Endothelial cell of umbilical vein (primary cell): ENCODE results near the gene RIC8B. TPM values are rescaled to one million over a fixed set of nuclear protein-coding genes. Genes with fewer than 3 reads are reported as not detected.

ENCODE experiments used
- BruUV-seq: library from RNA; stranded (reverse); fragments of 400-500 nt; replicated peaks from 2 replicates; lab custom pipeline; 2021; lab: Mats Ljungman, UMichigan
- CTCF ChIA-PET: fragments of 300-600, 350-600 bp; sonication (Branson Sonifier 250); formaldehyde crosslinking; loops from one replicate; lab custom pipeline; 2021; ENCODE audit warnings: antibody characterized with exemption, inconsistent platforms; lab: Charles Lee
- POLR2A ChIA-PET: fragments of 300-600, 350-600 bp; sonication (Branson Sonifier 250); formaldehyde crosslinking; loops from one replicate; lab custom pipeline; 2021; ENCODE audit warnings: antibody characterized with exemption, inconsistent platforms; lab: Charles Lee
- DNase-seq: peaks from one replicate; pipeline ENCODE4 v3.0.0-alpha.2; 2011; ENCODE audit warnings: low read depth, low spot score
- FAIRE-seq: peaks from 2 replicates; lab custom pipeline; 2011; peaks lifted over from hg19 to GRCh38; lab: Jason Lieb, UNC
- H2AFZ ChIP-seq: 2 replicates; pipeline ENCODE4 v1.6.0; 2012; ENCODE audit warnings: low read depth, low read length, control low read depth, inconsistent platforms
- H3K27ac ChIP-seq: 2 replicates; pipeline ENCODE4 v1.5.1; 2011; ENCODE audit warnings: low read depth, mild to moderate bottlenecking, control low read depth, low read length, moderate library complexity; ENCODE audit not compliant: insufficient read depth
- H3K27me3 ChIP-seq, 2 experiments: 2 replicates each; pipeline versions ENCODE4 v1.6.0 to v1.6.1; 2011; ENCODE audit warnings: low read length in 2 of 2, mixed read lengths in 1 of 2; ENCODE audit not compliant: control insufficient read depth in 2 of 2, insufficient read depth in 2 of 2
- H3K36me3 ChIP-seq, 2 experiments: 2 replicates in 1 of 2; 3 replicates in 1 of 2; pipeline ENCODE4 v1.5.1; 2011; ENCODE audit warnings: low read length in 2 of 2, mild to moderate bottlenecking in 1 of 2, moderate library complexity in 1 of 2; ENCODE audit not compliant: control insufficient read depth in 2 of 2, insufficient read depth in 2 of 2; ENCODE audit errors: extremely low read depth in 1 of 2
- H3K4me1 ChIP-seq: 3 replicates; pipeline ENCODE4 v1.5.1; 2011; ENCODE audit warnings: mild to moderate bottlenecking, low read length; ENCODE audit not compliant: control insufficient read depth, insufficient read depth; ENCODE audit errors: extremely low read depth
- H3K4me2 ChIP-seq: 2 replicates; pipeline ENCODE4 v1.6.1; 2011; ENCODE audit warnings: low read length, control low read depth, mixed read lengths; ENCODE audit not compliant: insufficient read depth
- H3K4me3 ChIP-seq, 3 experiments: fragments of 200-600 bp in 1 of 3; sonication (generic), shearing (Covaris generic) in 1 of 3; replicated peaks in 1 of 3; 2 replicates each; pipeline ENCODE4 v1.5.1; 2011 to 2016; ENCODE audit warnings: control low read depth in 3 of 3, low read length in 3 of 3, mild to moderate bottlenecking in 2 of 3, inconsistent platforms in 1 of 3, low read depth in 1 of 3, moderate library complexity in 1 of 3; ENCODE audit not compliant: insufficient read depth in 1 of 3
- H3K79me2 ChIP-seq: 2 replicates; pipeline ENCODE4 v1.6.0; 2012; ENCODE audit warnings: low read length, inconsistent platforms; ENCODE audit not compliant: control insufficient read depth, insufficient read depth
- H3K9ac ChIP-seq: replicated peaks from 2 replicates; pipeline ENCODE3; 2011; ENCODE audit warnings: low read length, control low read depth; ENCODE audit not compliant: insufficient read depth; ENCODE audit errors: extremely low read depth
- H3K9me1 ChIP-seq: replicated peaks from 3 replicates; pipeline ENCODE4 v1.6.0; 2011; ENCODE audit warnings: mild to moderate bottlenecking, low read length; ENCODE audit not compliant: control insufficient read depth, insufficient read depth; ENCODE audit errors: extremely low read depth
- H3K9me3 ChIP-seq: replicated peaks from 2 replicates; pipeline ENCODE4 v1.5.1; 2012; ENCODE audit warnings: low read length, inconsistent platforms; ENCODE audit not compliant: control insufficient read depth, insufficient read depth
- H4K20me1 ChIP-seq: replicated peaks from 2 replicates; pipeline ENCODE3; 2011; ENCODE audit warnings: mild to moderate bottlenecking, low read length; ENCODE audit not compliant: control insufficient read depth, insufficient read depth; ENCODE audit errors: extremely low read depth
- EZH2 ChIP-seq: IDR thresholded peaks from 2 replicates; pipeline ENCODE4 v1.6.1; 2012; ENCODE audit warnings: borderline replicate concordance, low read depth, mild to moderate bottlenecking, moderate library complexity, low read length, inconsistent platforms; ENCODE audit not compliant: severe bottlenecking
- FOS ChIP-seq: IDR thresholded peaks from 2 replicates; pipeline ENCODE4 v1.6.1; 2011; ENCODE audit warnings: mild to moderate bottlenecking, low read length, moderate library complexity, borderline replicate concordance; ENCODE audit not compliant: insufficient read depth
- GATA2 ChIP-seq: IDR thresholded peaks from 2 replicates; pipeline ENCODE4 v1.7.0; 2011; ENCODE audit warnings: low read depth, mild to moderate bottlenecking, moderate library complexity, mixed read lengths, low read length; ENCODE audit not compliant: insufficient read length, insufficient read depth
- JUN ChIP-seq: IDR thresholded peaks from 2 replicates; pipeline ENCODE4 v1.6.1; 2011; ENCODE audit warnings: borderline replicate concordance, low read depth; ENCODE audit not compliant: insufficient read length, insufficient read depth
- MYC ChIP-seq: IDR thresholded peaks from one replicate; pipeline ENCODE4 v1.6.1; 2011; ENCODE audit warnings: mild to moderate bottlenecking, low read depth, low read length
- POLR2A ChIP-seq: IDR thresholded peaks from 2 replicates; pipeline ENCODE4 v1.6.1; 2012; ENCODE audit warnings: low read depth, mild to moderate bottlenecking, control low read depth, low read length
- POLR2AphosphoS5 ChIP-seq: IDR thresholded peaks from 2 replicates; pipeline ENCODE4 v1.6.1; 2012; ENCODE audit warnings: low read depth, mild to moderate bottlenecking, control low read depth, low read length, moderate library complexity; ENCODE audit not compliant: insufficient read depth
- dilution Hi-C: fragments of 300-500 bp; cut with MboI; formaldehyde crosslinking; loops from one replicate; pipeline ENCODE4 v1.15.0; 2019; ENCODE audit warnings: low sequenced_read_pairs; ENCODE audit not compliant: extremely low pct_ligation_motif_present
- intact Hi-C: fragments of 100-400 bp; cut with micrococcal nuclease; formaldehyde crosslinking; loops from one replicate; pipeline ENCODE4 v1.10.0; 2022
- polyA plus RNA-seq, 4 experiments: library from polyadenylated mRNA; depleted of rRNA in 3 of 4; stranded (reverse) in 3 of 4; unstranded in 1 of 4; fragments of >200 nt; gene quantifications; 2 replicates each; pipeline versions ENCODE4 v1.2.1 to v1.2.3, GENCODE V29; 2011 to 2012; ENCODE audit warnings: missing spikeins in 1 of 4
- total RNA-seq: library from RNA; stranded (reverse); gene quantifications from 2 replicates; pipeline ENCODE4 v1.2.3, GENCODE V29; 2021
- TF ChIP-seq, protein P1 (sequence below): IDR thresholded peaks from 2 replicates; pipeline ENCODE4 v1.6.1; 2011; ENCODE audit not compliant: insufficient read depth, insufficient read length
- TF ChIP-seq, protein P2 (sequence below), 2 donors: IDR thresholded peaks; 1 replicate in 1 of 2; 2 replicates in 1 of 2; pipeline ENCODE4 v1.5.1; 2011; ENCODE audit warnings: low read length in 2 of 2, mild to moderate bottlenecking in 2 of 2, moderate library complexity in 2 of 2, control low read depth in 1 of 2, inconsistent platforms in 1 of 2, low read depth in 1 of 2; ENCODE audit not compliant: insufficient read depth in 1 of 2; ENCODE audit errors: extremely low read depth in 1 of 2

RIC8B gene
- total and polyA plus RNA-seq, 2 donors (not counting 3 experiments of a cell fraction or from before 2014, with no cell fraction given) = 4.1 to 13.7 TPM

DNA sequence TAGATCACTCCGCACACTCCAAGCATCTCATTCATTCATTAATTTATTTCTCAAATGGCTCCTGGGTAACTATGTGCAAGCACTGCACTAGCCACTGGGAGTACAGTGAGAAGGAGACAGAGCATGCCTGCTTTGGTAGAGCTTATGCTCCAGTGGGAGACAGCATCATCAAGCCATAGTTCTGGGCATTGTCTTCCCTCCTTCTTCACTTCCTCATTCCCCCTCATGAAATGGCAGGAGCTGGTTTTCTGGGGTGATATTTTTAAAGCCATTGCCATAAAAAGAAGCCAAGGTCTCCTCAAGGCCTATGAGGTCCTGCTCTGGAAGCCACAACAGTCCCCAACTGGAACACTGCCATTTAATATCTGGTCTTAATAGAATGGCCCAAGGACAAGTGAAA, 20.2 kb upstream of the RIC8B start:
- FAIRE-seq = no peak
- POLR2A ChIA-PET = no interaction called here
- no peaks in the 10 kb centered on the region for H3K36me3 ChIP-seq

More for the DNA sequence above, 20.2 kb upstream of the RIC8B start:
- DNase-seq = no peak
- BruUV-seq = no TSS peak
- H3K9me3 ChIP-seq = no peaks in the 10 kb centered on the region
- dilution Hi-C loops = no loop called here
- H2AFZ ChIP-seq = no peak overlapping the region
- no peak overlapping the region for H3K9ac ChIP-seq
- H3K79me2 ChIP-seq = no peaks in the 10 kb centered on the region
- H3K4me3 ChIP-seq = no peak overlapping the region
- CTCF ChIA-PET = interaction anchor here (0.5 kb wide), 1 partner anchor 12 kb away, joined by 6 read pairs; no protein-coding TSS in a partner anchor
- no peaks in the 10 kb centered on the region for H3K4me1 ChIP-seq
- TF ChIP-seq, protein P1, sequence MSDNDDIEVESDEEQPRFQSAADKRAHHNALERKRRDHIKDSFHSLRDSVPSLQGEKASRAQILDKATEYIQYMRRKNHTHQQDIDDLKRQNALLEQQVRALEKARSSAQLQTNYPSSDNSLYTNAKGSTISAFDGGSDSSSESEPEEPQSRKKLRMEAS = no peak
- TF ChIP-seq FOS (no peak), GATA2 (no peak), MYC (no peak), EZH2 (no peak), POLR2AphosphoS5 (no peak), JUN (no peak), POLR2A (no peak)
- TF ChIP-seq, protein P2, sequence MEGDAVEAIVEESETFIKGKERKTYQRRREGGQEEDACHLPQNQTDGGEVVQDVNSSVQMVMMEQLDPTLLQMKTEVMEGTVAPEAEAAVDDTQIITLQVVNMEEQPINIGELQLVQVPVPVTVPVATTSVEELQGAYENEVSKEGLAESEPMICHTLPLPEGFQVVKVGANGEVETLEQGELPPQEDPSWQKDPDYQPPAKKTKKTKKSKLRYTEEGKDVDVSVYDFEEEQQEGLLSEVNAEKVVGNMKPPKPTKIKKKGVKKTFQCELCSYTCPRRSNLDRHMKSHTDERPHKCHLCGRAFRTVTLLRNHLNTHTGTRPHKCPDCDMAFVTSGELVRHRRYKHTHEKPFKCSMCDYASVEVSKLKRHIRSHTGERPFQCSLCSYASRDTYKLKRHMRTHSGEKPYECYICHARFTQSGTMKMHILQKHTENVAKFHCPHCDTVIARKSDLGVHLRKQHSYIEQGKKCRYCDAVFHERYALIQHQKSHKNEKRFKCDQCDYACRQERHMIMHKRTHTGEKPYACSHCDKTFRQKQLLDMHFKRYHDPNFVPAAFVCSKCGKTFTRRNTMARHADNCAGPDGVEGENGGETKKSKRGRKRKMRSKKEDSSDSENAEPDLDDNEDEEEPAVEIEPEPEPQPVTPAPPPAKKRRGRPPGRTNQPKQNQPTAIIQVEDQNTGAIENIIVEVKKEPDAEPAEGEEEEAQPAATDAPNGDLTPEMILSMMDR (IDR thresholded peaks at IDR 0.05; ENCODE audit: extremely low read depth in 1 of 2, insufficient read depth in 1 of 2, low read depth in 1 of 2, low read length in 2 of 2) = no peak
- no peak overlapping the region for H3K27ac ChIP-seq
- intact Hi-C loops = no loop called here
- no peak overlapping the region for H3K4me2 ChIP-seq
- no peaks in the 10 kb centered on the region for H3K9me1 ChIP-seq
- H3K27me3 ChIP-seq = no peaks in the 10 kb centered on the region
- H4K20me1 ChIP-seq = no peaks in the 10 kb centered on the region
